ENCODE results near the gene APBB3.
"Not testable (repeated sequence)": the region's sequence is repeated elsewhere in the genome, so short reads cannot be mapped to it uniquely, and the experiment has no call there.

Gene APBB3

GRCh38 chr5:140588311-140589070 lies 24.1 kb upstream of the APBB3 start:
- Histone ChIP-seq H3K4me3 (ENCODE audit: low read depth in 1 of 2, low read length in 1 of 2) (peak overlapping the region; percentile 31 to 42), H3K4me1 (ENCODE audit: control insufficient read depth in 1 of 2, insufficient read depth in 1 of 2, low read depth in 1 of 2, low read length in 1 of 2) (peaks cover 56 to 58% of the 10 kb centered on the region in 2 experiments), H3K9me3 (no peaks in the 10 kb centered on the region), H3K36me3 (no peaks in the 10 kb centered on the region), H3K27me3 (no peaks in the 10 kb centered on the region), H3K27ac (peak overlapping the region; percentile 95)
- no peak for TF ChIP-seq CTCF (IDR thresholded peaks at IDR 0.05)

GRCh38 chr5:140587495-140587894 lies 23.1 kb upstream of the APBB3 start:
- peak overlapping the region; percentile 28 for H3K27ac ChIP-seq
- H3K4me3 ChIP-seq (ENCODE audit: low read depth in 1 of 2, low read length in 1 of 2), result no peak overlapping the region
- peaks cover 51 to 53% of the 10 kb centered on the region in 2 experiments for H3K4me1 ChIP-seq (ENCODE audit: control insufficient read depth in 1 of 2, insufficient read depth in 1 of 2, low read depth in 1 of 2, low read length in 1 of 2)
- H3K36me3 ChIP-seq, result no peaks in the 10 kb centered on the region
- no peaks in the 10 kb centered on the region for H3K27me3 ChIP-seq
- no peaks in the 10 kb centered on the region for H3K9me3 ChIP-seq
- no peak for TF ChIP-seq CTCF (IDR thresholded peaks at IDR 0.05)

GRCh38 chr5:140579188-140579747 lies 14.9 kb upstream of the APBB3 start:
- H3K27me3 ChIP-seq; H3K27ac ChIP-seq; H3K9me3 ChIP-seq; H3K36me3 ChIP-seq; H3K4me3 ChIP-seq (ENCODE audit: low read depth in 1 of 2, low read length in 1 of 2): not testable (repeated sequence)
- H3K4me1 ChIP-seq (ENCODE audit: control insufficient read depth in 1 of 2, insufficient read depth in 1 of 2, low read depth in 1 of 2, low read length in 1 of 2), result peaks cover 25 to 26% of the 10 kb centered on the region in 2 experiments

GRCh38 chr5:140576776-140577201 lies 12.4 kb upstream of the APBB3 start:
- Histone ChIP-seq H3K27ac (peak overlapping the region; percentile 78), H3K4me1 (ENCODE audit: control insufficient read depth in 1 of 2, insufficient read depth in 1 of 2, low read depth in 1 of 2, low read length in 1 of 2) (peaks cover 25 to 26% of the 10 kb centered on the region in 2 experiments), H3K36me3 (no peaks in the 10 kb centered on the region), H3K27me3 (no peaks in the 10 kb centered on the region), H3K4me3 (ENCODE audit: low read depth in 1 of 2, low read length in 1 of 2) (no peak overlapping the region), H3K9me3 (no peaks in the 10 kb centered on the region)
- no peak for TF ChIP-seq CTCF (IDR thresholded peaks at IDR 0.05)

- Histone ChIP-seq H3K36me3 (no peaks in the 10 kb centered on the region), H3K27me3 (no peaks in the 10 kb centered on the region), H3K27ac (peak overlapping the region; percentile 48), H3K4me3 (ENCODE audit: low read depth in 1 of 2, low read length in 1 of 2) (no peak overlapping the region), H3K9me3 (no peaks in the 10 kb centered on the region), H3K4me1 (ENCODE audit: control insufficient read depth in 1 of 2, insufficient read depth in 1 of 2, low read depth in 1 of 2, low read length in 1 of 2) (peaks cover 21 to 27% of the 10 kb centered on the region in 2 experiments)
- TF ChIP-seq CTCF (IDR thresholded peaks at IDR 0.05), result peak; percentile 74
These were observed 10.9 kb upstream of the APBB3 start for GRCh38 chr5:140575309-140575708.

- H3K36me3 ChIP-seq, result no peaks in the 10 kb centered on the region
- no peak for TF ChIP-seq CTCF (IDR thresholded peaks at IDR 0.05)
- no peaks in the 10 kb centered on the region for H3K9me3 ChIP-seq
These were observed 9.8 kb upstream of the APBB3 start for GRCh38 chr5:140574165-140574564.

More at GRCh38 chr5:140574165-140574564, 9.8 kb upstream of the APBB3 start:
- no peak overlapping the region for H3K4me3 ChIP-seq (ENCODE audit: low read depth in 1 of 2, low read length in 1 of 2)
- H3K27me3 ChIP-seq, result no peaks in the 10 kb centered on the region
- H3K27ac ChIP-seq, result peak overlapping the region; percentile 18
- H3K4me1 ChIP-seq (ENCODE audit: control insufficient read depth in 1 of 2, insufficient read depth in 1 of 2, low read depth in 1 of 2, low read length in 1 of 2), result peaks cover 28 to 35% of the 10 kb centered on the region in 2 experiments

Data from neutrophil (primary cell).